Effector memory CD8-positive, alpha-beta T cell (primary cell): ENCODE measurements around the gene TFDP3.

Experiments used
- ATAC-seq: fragments of 150-1000 bp; cut with Tn5 transposase; replicated peaks from 2 replicates; pipeline ENCODE4 v1.10.0; 2021; ENCODE audit warnings: mild to moderate bottlenecking, moderate library complexity
- DNase-seq, 3 experiments: peaks; one replicate each; pipeline ENCODE4 v3.0.0; 2021
- H3K27ac Mint-ChIP-seq, 2 donors: one replicate each; pipeline ENCODE4 v1.8.0; 2022; ENCODE audit warnings: mild to moderate bottlenecking in 2 of 2, mixed read lengths in 2 of 2, moderate library complexity in 2 of 2
- H3K27me3 Mint-ChIP-seq, 2 donors: one replicate each; pipeline ENCODE4 v1.8.0; 2022; ENCODE audit warnings: mixed read lengths in 2 of 2
- H3K36me3 Mint-ChIP-seq: one replicate; pipeline ENCODE4 v1.8.0; 2022; ENCODE audit warnings: mild to moderate bottlenecking, moderate library complexity, mixed read lengths; ENCODE audit not compliant: insufficient read depth
- H3K4me1 Mint-ChIP-seq, 2 donors: one replicate each; pipeline ENCODE4 v1.8.0; 2022; ENCODE audit warnings: low read depth in 2 of 2, mixed read lengths in 2 of 2
- H3K4me3 Mint-ChIP-seq, 2 donors: one replicate each; pipeline ENCODE4 v1.8.0; 2022; ENCODE audit warnings: mild to moderate bottlenecking in 2 of 2, mixed read lengths in 2 of 2, moderate library complexity in 2 of 2
- H3K9me3 Mint-ChIP-seq, 2 donors: one replicate each; pipeline ENCODE4 v1.8.0; 2022; ENCODE audit warnings: mixed read lengths in 2 of 2
- total RNA-seq, 9 experiments: gene quantifications; one replicate each; lab custom pipeline; 2026; lab: John Stamatoyannopoulos, UW

Gene TFDP3
- total RNA-seq, result 0 reads per million in 9 experiments

- H3K27ac Mint-ChIP-seq, result no peak within 1 kb of the TSS
- no peaks in the 10 kb centered on the region for H3K4me1 Mint-ChIP-seq
- H3K9me3 Mint-ChIP-seq, result no peaks in the 10 kb centered on the region
- H3K36me3 Mint-ChIP-seq, result no peaks in the 10 kb centered on the region
- DNase-seq (no peak), ATAC-seq (no peak)
- no peak within 1 kb of the TSS for H3K4me3 Mint-ChIP-seq
- no peaks in the 10 kb centered on the region for H3K27me3 Mint-ChIP-seq
Observed at GRCh38 chrX:133218329-133218728, at the start of gene TFDP3. TSS of gene TFDP3 (minus strand) at chrX:133218354. CDS start at chrX:133218259, 95 bp downstream.

- H3K9me3 Mint-ChIP-seq, result no peaks in the 10 kb centered on the region
- no peaks in the 10 kb centered on the region for H3K27me3 Mint-ChIP-seq
- H3K27ac Mint-ChIP-seq, result no peak overlapping the region
- no peak for DNase-seq
- no peak overlapping the region for H3K4me3 Mint-ChIP-seq
- no peaks in the 10 kb centered on the region for H3K4me1 Mint-ChIP-seq
- ATAC-seq, result no peak
- no peaks in the 10 kb centered on the region for H3K36me3 Mint-ChIP-seq
Observed at GRCh38 chrX:133267621-133268020, 49.5 kb upstream of the TFDP3 start.

- H3K27me3 Mint-ChIP-seq, result peaks cover 0 to 7% of the 10 kb centered on the region in 2 donors
- peaks cover 0 to 6% of the 10 kb centered on the region in 2 donors for H3K9me3 Mint-ChIP-seq
- H3K27ac Mint-ChIP-seq, result no peak overlapping the region
- H3K4me3 Mint-ChIP-seq, result no peak overlapping the region
- ATAC-seq (no peak), DNase-seq (no peak)
- H3K4me1 Mint-ChIP-seq, result no peaks in the 10 kb centered on the region
- H3K36me3 Mint-ChIP-seq, result no peaks in the 10 kb centered on the region
Observed at GRCh38 chrX:133265331-133265730, 47.2 kb upstream of the TFDP3 start.

- H3K4me1 Mint-ChIP-seq, result no peaks in the 10 kb centered on the region
- peaks cover 0 to 7% of the 10 kb centered on the region in 2 donors for H3K27me3 Mint-ChIP-seq
- no peaks in the 10 kb centered on the region for H3K36me3 Mint-ChIP-seq
- H3K4me3 Mint-ChIP-seq, result no peak overlapping the region
- H3K9me3 Mint-ChIP-seq, result peaks cover 0 to 6% of the 10 kb centered on the region in 2 donors
- DNase-seq (no peak), ATAC-seq (no peak)
- H3K27ac Mint-ChIP-seq, result no peak overlapping the region
Observed at GRCh38 chrX:133258481-133258880, 40.3 kb upstream of the TFDP3 start.

GRCh38 chrX:133254666-133255065 is 36.5 kb upstream of the TFDP3 start:
- no peak overlapping the region for H3K4me3 Mint-ChIP-seq
- H3K36me3 Mint-ChIP-seq, result no peaks in the 10 kb centered on the region
- DNase-seq (no peak), ATAC-seq (no peak)
- peaks cover 0 to 9% of the 10 kb centered on the region in 2 donors for H3K27me3 Mint-ChIP-seq
- H3K4me1 Mint-ChIP-seq, result no peaks in the 10 kb centered on the region
- H3K27ac Mint-ChIP-seq, result no peak overlapping the region
- H3K9me3 Mint-ChIP-seq, result no peaks in the 10 kb centered on the region

GRCh38 chrX:133251204-133251603 is 33.0 kb upstream of the TFDP3 start:
- H3K27me3 Mint-ChIP-seq, result peaks cover 0 to 9% of the 10 kb centered on the region in 2 donors
- H3K36me3 Mint-ChIP-seq, result no peaks in the 10 kb centered on the region
- H3K27ac Mint-ChIP-seq, result no peak overlapping the region
- ATAC-seq (no peak), DNase-seq (no peak)
- no peaks in the 10 kb centered on the region for H3K9me3 Mint-ChIP-seq
- H3K4me3 Mint-ChIP-seq, result no peak overlapping the region
- H3K4me1 Mint-ChIP-seq, result no peaks in the 10 kb centered on the region

- no peaks in the 10 kb centered on the region for H3K4me1 Mint-ChIP-seq
- H3K9me3 Mint-ChIP-seq, result no peaks in the 10 kb centered on the region
- H3K27ac Mint-ChIP-seq, result no peak overlapping the region
- no peaks in the 10 kb centered on the region for H3K36me3 Mint-ChIP-seq
- H3K4me3 Mint-ChIP-seq, result no peak overlapping the region
- DNase-seq (no peak), ATAC-seq (no peak)
- peaks cover 0 to 9% of the 10 kb centered on the region in 2 donors for H3K27me3 Mint-ChIP-seq
Observed at GRCh38 chrX:133250184-133251100, 32.3 kb upstream of the TFDP3 start.

- Mint-ChIP-seq H3K27ac (no peak overlapping the region), H3K4me3 (no peak overlapping the region), H3K27me3 (peaks cover 0 to 9% of the 10 kb centered on the region in 2 donors), H3K9me3 (no peaks in the 10 kb centered on the region), H3K36me3 (no peaks in the 10 kb centered on the region), H3K4me1 (no peaks in the 10 kb centered on the region)
- ATAC-seq, result no peak
- no peak for DNase-seq
Observed at GRCh38 chrX:133249266-133250058, 31.3 kb upstream of the TFDP3 start.

- H3K27me3 Mint-ChIP-seq, result peaks cover 0 to 9% of the 10 kb centered on the region in 2 donors
- no peak overlapping the region for H3K4me3 Mint-ChIP-seq
- ATAC-seq (no peak), DNase-seq (no peak)
- H3K4me1 Mint-ChIP-seq, result no peaks in the 10 kb centered on the region
- H3K36me3 Mint-ChIP-seq, result no peaks in the 10 kb centered on the region
- H3K27ac Mint-ChIP-seq, result no peak overlapping the region
- no peaks in the 10 kb centered on the region for H3K9me3 Mint-ChIP-seq
Observed at GRCh38 chrX:133248177-133248576, 30.0 kb upstream of the TFDP3 start.

- Mint-ChIP-seq H3K27me3 (peaks cover 0 to 7% of the 10 kb centered on the region in 2 donors), H3K9me3 (no peaks in the 10 kb centered on the region), H3K36me3 (no peaks in the 10 kb centered on the region), H3K4me1 (no peaks in the 10 kb centered on the region), H3K4me3 (no peak overlapping the region), H3K27ac (no peak overlapping the region)
- ATAC-seq, result no peak
- DNase-seq, result no peak
Observed at GRCh38 chrX:133246921-133247320, 28.8 kb upstream of the TFDP3 start.

- no peaks in the 10 kb centered on the region for H3K9me3 Mint-ChIP-seq
- no peak for DNase-seq
- H3K27ac Mint-ChIP-seq, result no peak overlapping the region
- H3K36me3 Mint-ChIP-seq, result no peaks in the 10 kb centered on the region
- H3K4me1 Mint-ChIP-seq, result no peaks in the 10 kb centered on the region
- ATAC-seq, result no peak
- peaks cover 0 to 7% of the 10 kb centered on the region in 2 donors for H3K27me3 Mint-ChIP-seq
- H3K4me3 Mint-ChIP-seq, result no peak overlapping the region
Observed at GRCh38 chrX:133235830-133236229, 17.7 kb upstream of the TFDP3 start.

- Mint-ChIP-seq H3K27ac (no peak overlapping the region), H3K4me3 (no peak overlapping the region), H3K36me3 (no peaks in the 10 kb centered on the region), H3K27me3 (peaks cover 0 to 7% of the 10 kb centered on the region in 2 donors), H3K9me3 (no peaks in the 10 kb centered on the region), H3K4me1 (no peaks in the 10 kb centered on the region)
- DNase-seq (no peak), ATAC-seq (no peak)
Observed at GRCh38 chrX:133232331-133232730, 14.2 kb upstream of the TFDP3 start.

- no peaks in the 10 kb centered on the region for H3K36me3 Mint-ChIP-seq
- peaks cover 0 to 7% of the 10 kb centered on the region in 2 donors for H3K27me3 Mint-ChIP-seq
- no peaks in the 10 kb centered on the region for H3K9me3 Mint-ChIP-seq
- no peak overlapping the region for H3K27ac Mint-ChIP-seq
- ATAC-seq (no peak), DNase-seq (no peak)
- no peaks in the 10 kb centered on the region for H3K4me1 Mint-ChIP-seq
- H3K4me3 Mint-ChIP-seq, result no peak overlapping the region
Observed at GRCh38 chrX:133229361-133229760, 11.2 kb upstream of the TFDP3 start.
